AG09319 (cell line): ENCODE data around the gene C2CD2.

Experiments used
- DNase-seq: peaks from one replicate; pipeline ENCODE4 v3.0.0-alpha.2; 2010; ENCODE audit warnings: low read depth; ENCODE audit errors: extremely low read depth
- TF ChIP-seq, protein P1 (sequence below): IDR thresholded peaks from 2 replicates; pipeline ENCODE4 v1.5.1; 2011; ENCODE audit warnings: low read depth, mild to moderate bottlenecking, inconsistent platforms, low read length, moderate library complexity

Gene C2CD2

DNA sequence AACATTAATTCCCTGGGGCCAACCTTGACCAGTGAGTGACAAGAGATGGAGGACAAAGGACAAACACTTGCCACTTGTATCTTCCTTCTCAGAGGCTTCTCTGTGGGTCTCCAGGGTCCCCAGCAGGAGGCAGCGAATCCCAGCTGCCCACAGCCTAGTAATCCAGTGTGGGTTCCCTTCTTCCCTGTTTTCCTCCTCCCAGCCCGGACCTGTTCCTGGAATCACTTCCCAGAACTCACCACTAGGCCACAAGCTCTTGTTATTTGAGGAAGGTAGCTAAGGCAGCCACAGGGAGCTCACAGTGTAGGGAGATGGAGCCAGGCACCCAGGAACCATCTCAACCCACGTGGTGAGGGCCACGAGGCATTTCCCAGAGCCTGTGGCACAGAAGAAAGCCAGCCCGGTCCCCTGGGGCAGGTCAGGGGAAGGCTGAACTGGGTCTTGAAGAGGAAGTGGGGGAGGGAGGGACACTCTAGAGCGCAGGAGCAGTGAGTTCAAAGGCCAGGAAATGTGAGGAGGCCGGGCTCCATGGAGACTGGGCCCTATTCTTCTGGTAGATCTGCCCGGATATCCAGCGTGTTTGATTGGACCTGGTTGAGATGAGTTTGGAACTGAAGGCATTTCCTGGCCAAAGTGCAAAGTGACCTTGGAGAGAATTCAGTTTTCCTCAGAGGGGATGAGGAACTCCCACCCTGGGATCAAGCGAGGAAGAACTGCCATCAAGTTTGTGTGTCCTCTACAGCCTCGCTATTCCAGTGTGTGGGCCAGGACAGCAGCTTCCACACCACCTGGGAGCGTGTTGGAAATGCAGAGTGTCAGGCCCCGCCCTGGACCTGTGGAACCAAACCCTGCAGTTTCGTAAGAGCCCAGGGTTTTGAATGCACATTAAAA is 20.3 kb upstream of the C2CD2 start:
- no peak for DNase-seq
- TF ChIP-seq, protein P1, sequence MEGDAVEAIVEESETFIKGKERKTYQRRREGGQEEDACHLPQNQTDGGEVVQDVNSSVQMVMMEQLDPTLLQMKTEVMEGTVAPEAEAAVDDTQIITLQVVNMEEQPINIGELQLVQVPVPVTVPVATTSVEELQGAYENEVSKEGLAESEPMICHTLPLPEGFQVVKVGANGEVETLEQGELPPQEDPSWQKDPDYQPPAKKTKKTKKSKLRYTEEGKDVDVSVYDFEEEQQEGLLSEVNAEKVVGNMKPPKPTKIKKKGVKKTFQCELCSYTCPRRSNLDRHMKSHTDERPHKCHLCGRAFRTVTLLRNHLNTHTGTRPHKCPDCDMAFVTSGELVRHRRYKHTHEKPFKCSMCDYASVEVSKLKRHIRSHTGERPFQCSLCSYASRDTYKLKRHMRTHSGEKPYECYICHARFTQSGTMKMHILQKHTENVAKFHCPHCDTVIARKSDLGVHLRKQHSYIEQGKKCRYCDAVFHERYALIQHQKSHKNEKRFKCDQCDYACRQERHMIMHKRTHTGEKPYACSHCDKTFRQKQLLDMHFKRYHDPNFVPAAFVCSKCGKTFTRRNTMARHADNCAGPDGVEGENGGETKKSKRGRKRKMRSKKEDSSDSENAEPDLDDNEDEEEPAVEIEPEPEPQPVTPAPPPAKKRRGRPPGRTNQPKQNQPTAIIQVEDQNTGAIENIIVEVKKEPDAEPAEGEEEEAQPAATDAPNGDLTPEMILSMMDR = no peak; the same call in none of the 2 replicates

DNA sequence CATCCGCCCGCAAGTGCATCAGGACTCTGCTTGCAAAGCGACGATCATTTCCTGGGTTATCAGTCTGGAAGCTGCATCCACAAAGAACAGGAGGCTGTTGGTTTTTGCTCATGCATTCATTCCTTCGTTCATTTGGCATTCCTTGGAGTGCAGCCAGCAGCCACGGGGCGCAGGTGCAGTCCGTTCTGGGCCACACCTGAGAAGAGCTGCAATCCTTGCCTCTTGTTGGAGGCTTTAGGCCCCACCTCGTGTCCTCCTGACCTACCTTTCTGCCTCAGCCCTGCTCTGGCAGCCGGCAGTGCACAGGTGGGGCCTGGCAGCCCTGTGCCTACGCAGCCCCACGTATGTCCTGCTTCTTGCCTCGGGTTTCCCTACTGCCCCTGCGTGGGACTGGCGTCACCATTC is 19.6 kb upstream of the C2CD2 start:
- DNase-seq = no peak
- TF ChIP-seq, protein P1 = no peak

DNA sequence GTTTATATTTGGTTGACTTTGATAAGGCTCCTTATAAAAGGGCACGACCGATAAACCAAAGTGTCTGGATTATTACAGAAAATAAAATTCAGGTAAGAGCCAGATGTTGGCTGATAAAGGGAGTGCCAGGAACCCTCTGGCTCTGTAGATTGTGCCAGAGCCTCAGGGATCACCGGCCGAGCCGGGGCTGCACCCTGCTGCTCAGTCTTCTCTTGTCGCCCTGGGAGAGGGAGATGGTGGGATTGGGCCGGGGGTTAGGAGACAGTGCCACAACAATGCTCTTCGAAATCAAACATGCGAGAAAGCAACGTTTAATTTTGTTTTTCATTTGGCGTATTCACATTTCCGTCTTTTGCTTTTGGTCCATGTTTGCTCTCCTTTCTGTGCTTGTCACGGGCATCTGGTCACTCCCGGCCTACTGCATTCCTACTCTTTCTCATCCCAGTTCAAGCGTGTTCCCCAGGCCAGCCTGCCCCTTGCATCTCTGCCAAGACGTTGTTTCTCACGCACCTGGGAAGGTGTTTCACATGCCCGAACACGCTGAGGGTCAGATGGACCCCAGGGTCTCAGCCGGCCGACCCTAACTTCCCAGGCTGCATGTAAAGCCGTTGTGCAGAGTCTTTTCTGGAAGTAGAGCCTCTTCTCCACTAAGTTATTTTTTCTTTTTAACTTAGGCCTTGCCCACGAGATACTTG is 18.8 kb upstream of the C2CD2 start:
- no peak for DNase-seq
- TF ChIP-seq, protein P1 = no peak

DNA sequence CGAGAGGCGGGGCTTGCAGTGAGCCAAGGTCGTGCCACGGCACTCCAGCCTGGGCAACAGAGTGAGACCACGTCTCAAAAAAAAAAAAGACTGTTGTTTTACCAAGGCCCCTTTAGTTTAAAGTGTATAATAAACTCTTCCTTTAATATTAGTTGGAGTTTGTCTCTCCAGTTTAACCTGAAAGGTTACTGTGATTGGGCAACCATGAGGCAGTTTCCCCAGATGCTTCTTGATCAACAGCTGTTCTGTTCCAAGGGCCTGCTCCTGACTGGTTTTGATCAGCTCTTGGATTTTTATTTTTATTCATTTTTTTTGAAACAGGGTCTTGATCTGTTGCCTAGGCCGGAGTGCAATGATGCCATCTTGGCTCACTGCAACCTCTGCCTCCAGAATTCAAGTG is 18.1 kb upstream of the C2CD2 start:
- DNase-seq = no peak
- TF ChIP-seq, protein P1 = no peak

DNA sequence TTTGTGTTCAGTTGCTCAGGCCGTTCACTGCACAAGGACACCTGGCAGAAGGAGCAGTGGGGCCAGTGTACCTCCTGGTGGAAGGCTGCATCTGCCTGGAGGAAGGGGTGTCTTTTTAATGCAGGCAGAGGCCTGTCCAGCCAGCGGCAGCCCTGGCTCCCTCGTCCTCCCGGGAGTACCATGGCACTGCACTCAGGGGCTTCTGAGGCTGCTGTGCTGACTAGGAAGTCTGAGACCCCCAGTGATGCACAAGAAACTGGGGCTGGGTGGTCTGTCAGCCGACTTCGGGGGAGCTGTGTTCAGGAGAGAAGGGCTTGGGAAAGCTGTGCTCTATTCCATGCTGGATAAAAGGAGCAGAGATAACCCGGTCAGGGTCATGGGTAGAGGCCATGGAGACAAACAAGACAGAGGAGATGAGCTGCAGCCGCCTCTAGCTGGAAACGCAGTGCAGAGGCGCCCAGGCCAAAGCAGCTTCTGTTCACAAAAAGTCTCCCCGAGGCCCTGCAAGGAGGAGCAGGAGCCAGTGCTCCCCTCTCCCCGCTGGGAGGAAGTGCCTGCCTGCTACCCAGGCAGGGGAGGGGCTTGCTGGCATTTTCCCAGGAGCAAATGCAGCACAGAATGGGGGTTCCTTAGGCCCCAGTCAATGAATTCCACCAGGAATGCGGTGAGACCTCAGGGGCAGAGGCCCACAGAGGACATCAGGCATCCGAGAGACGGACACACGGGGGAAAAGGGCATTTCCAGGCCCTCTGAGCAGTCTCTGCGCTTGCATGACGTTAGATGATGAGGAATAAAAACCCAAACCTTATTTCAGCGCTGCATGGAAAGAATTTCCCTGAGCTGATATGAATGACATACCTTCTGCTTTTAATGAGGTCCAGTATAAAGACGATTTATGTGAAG is 17.2 kb upstream of the C2CD2 start:
- TF ChIP-seq, protein P1 = no peak
- no peak for DNase-seq

DNA sequence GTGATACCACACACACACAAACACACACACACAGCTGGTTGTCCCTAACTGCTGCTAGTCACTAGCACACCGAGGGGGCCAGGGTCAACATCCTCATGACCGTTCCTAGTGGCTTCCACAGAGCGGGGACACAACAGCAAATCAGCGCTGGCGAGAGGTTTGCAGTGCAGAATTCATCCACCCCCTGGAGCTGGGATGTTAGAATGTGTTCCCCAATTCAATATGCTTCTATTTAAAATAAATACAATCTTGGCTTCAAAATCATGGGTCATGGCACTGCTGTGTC is 16.2 kb upstream of the C2CD2 start:
- TF ChIP-seq, protein P1 = no peak

More for the DNA sequence above, 16.2 kb upstream of the C2CD2 start:
- no peak for DNase-seq
